ENCODE results near the gene GRIK5.
"Not testable (repeated sequence)": the region's sequence is repeated elsewhere in the genome, so short reads cannot be mapped to it uniquely, and the experiment has no call there.

GRIK5 gene
- 0 to 0.54 (median 0.25) reads per million in 4 donors for total RNA-seq

DNA sequence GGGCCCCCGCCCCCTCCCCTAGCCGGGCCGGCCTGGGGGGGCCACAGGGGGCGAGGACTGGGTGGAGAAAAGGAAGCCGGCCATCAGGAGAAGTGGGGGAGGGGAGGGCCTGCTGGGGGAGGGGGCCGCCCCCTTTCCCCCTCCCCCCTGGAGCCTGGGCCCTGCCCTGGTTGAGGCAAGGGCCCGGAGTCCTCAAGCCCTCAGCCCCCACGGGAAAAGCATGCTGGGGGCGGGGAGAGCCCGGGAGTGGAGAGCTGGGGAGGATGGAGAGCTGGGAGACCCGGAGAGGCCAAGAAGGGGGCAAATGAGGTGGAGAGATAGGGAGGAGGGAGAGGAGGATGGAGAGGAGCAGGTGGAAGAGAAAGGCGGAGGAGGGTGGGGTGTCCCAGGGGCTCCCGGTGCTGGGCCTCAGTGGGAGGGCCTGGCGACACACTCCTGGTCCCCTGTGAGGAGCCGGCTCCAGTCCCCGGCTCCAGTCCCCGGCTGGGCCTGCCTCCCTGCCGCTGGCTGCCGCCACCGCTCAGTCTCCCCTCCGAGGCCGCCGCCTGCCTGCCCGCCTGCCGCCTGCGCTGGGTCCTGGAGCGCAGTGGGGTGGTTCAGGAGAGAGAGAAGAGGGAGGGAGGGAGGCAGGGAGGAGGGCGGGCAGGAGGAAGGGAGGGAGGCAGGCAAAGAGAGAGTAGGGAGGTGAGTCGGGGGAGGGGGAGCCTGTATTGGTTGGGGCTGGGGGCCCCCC is at the start of gene GRIK5:
Gene GRIK5, minus strand, starts transcription at position 588 of the 733 bp plus-strand sequence. CDS start 4,436 bp downstream, outside the sequence.
- DNase-seq, result no peak

DNA sequence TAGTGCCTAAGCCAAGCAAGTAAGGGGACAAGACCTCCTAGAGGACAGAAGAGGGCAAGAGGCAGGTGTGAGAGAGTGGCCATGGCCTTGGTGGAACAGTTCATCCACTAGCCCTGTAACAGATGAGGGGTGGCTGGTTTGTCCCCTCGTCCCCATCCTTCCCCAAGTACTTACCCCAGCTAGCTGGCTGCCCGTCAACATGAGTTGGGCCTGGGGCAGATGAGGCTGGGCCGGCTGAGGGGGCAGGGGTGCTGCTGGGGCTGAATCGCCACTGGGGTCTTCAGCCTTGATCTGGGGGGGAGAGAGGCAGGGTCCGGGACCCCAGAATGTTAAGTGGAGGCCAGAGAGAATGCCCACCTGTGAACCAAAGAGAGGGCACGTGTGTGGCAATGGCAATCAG is 47.1 kb upstream of the GRIK5 start:
- DNase-seq, result no peak

DNA sequence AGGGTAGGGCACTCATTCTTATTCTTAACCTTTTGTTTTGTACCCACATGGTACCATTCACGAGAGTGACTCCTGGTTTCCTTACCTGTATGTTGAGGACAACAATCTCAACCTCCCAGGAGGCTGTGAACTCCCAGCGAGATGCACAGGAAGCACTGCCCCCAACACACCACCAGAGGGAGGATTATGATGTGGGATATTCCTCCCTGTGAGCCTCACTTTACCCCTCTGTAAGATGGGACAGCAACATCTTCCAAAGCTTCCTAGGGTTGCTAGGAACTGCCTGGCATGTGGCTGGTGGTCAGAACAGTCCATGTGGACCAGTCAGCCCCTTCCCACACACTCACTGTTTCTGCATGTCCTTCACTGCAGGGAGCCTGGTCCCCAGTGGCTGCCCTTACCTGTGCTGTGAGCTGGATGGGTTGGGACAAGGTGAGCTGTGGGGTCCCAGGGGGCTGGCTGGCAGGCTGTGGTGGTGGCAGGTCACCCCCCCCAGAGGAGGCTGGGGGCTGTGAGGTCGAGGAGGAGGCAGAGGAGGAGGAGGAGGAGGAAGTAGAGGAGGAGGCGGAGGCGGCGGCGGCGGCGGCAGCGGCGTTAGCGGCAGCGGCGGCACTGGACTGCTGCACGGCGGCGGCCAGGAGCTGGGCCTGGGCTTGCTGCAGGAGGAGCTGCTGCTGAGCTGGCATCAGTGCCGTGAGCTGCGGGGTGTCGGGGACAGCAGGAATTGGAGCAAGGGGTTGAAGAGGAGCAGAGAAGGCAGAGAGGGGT is 46.5 kb upstream of the GRIK5 start:
- DNase-seq, result no peak

- DNase-seq, result no peak
Observed at GRCh38 chr19:42115705-42116104, 45.7 kb upstream of the GRIK5 start.

- no peak for DNase-seq
Observed at GRCh38 chr19:42115219-42115618, 45.2 kb upstream of the GRIK5 start.

DNA sequence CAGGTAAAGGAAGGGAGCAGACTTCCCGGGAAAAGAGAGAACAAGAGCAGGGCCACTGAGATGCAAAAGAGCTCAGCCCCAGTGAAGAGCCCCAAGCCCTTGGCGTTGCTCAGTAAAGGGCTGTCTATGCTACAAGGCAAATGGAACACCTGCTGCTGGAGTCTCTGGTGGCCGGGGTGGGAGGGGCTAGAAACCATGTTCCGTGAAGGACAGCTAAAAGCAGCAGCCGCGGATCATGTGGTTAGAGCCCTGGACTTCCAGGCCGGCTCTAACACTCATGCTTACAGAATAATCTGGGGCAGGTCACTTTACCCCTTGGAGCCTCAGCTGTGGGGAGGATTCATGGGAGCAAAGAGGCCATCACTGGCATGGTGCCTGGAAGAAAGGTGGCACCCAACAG is 44.4 kb upstream of the GRIK5 start:
- DNase-seq, result no peak

GRCh38 chr19:42113641-42114348 is 43.8 kb upstream of the GRIK5 start:
- DNase-seq, result no peak

DNA sequence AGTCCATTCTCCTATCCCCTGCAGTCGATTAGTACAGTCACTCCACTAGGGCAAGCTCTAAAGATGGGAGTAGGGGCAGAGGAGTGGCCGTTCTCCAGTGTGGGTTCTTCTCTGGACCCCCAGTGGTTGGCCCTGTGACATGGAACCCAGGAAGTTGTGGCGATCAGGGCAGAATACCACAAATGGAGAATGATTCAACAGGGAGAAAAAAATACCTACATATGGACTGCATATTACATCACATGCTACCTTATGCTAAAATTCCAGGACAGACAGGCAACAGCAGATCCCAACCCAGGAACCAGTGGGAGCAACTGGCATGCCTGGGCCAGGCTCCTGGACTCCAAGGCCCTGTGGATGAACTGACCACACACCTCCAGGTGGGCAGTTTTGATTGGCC is 41.8 kb upstream of the GRIK5 start:
- no peak for DNase-seq

GRCh38 chr19:42111384-42111783 is 41.4 kb upstream of the GRIK5 start:
- no peak for DNase-seq

DNA sequence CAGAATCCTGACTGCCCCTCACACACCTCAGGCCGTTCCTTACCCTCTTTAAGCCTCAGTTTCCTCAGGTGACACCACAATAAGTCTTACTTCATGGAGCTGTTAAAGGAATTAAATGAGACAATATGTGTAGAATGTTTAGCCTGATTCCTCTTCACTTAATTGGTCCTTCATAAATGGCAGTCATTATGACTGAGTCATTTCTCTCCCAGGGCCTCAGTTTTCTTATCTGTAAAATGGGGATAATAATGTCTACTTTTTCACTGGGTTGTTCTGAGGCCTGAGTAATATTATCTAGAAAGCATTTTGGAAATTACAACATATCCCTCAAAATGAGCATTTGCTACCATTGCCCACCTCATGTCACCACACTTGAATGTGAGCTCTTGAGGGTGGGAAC is 40.7 kb upstream of the GRIK5 start:
- DNase-seq, result no peak

DNA sequence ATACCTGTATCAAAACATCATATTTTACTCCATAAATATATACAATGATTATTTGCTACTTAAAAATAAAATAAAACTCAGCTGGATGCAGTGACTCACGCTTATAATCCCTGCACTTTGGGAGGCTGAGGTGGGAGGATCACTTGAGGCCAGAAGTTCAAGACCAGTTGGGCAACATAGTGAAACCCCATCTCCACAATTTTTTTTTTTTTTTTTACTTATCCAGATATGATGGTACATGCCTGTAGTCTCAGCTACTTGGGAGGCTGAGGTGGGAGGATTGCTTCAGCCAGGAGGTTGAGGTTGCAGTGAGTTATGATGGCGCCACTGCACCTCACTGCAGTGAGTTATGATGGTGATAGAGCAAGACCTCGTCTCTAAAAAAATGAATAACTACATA is 39.9 kb upstream of the GRIK5 start:
- no peak for DNase-seq

- DNase-seq, result peak; percentile 71 to 88 (median 84)
Observed at GRCh38 chr19:42108527-42109389, 38.8 kb upstream of the GRIK5 start.

DNA sequence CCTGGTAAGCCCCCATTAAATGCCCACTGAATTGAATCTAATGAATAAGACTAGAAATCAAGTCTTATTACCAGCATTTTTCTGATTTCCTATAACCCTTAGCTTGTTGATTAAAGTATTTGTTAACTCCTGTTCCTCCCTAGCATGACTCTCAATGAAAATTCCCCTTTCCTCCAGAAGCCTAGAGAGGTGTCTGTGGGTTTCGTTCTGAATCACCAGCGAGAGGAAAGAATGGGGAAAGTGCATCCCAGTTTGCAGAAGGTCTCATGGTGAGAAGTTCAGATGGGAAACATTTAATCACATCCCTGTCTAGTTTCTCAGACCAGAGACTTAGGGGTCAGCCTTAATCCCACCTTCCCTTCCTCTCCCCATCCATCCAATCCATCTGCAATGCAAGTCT is 35.4 kb upstream of the GRIK5 start:
- DNase-seq, result no peak

- DNase-seq, result no peak
Observed at GRCh38 chr19:42102877-42103276, 32.9 kb upstream of the GRIK5 start.

DNA sequence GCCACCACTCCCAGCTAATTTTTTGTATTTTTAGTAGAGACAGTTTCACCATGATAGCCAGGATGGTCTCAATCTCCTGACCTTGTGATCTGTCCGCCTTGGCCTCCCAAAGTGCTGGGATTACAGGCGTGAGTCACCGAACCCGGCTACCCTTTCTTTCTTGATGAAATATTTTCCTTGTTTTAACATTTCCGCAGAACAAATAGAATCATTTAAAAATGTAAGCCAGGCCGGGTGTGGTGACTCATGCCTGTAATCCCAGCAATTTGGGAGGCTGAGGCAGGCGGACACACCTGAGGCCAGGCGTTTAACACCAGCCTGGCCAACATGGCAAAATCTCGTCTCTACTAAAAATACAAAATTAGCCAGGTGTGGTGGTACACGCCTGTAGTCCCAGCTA is 30.2 kb upstream of the GRIK5 start:
- DNase-seq, result not testable (repeated sequence)

GRCh38 chr19:42099336-42099925 is 29.4 kb upstream of the GRIK5 start:
- no peak for DNase-seq

GRCh38 chr19:42098781-42099180 is 28.8 kb upstream of the GRIK5 start:
- DNase-seq, result no peak

GRCh38 chr19:42097461-42097860 is 27.5 kb upstream of the GRIK5 start:
- no peak for DNase-seq

DNA sequence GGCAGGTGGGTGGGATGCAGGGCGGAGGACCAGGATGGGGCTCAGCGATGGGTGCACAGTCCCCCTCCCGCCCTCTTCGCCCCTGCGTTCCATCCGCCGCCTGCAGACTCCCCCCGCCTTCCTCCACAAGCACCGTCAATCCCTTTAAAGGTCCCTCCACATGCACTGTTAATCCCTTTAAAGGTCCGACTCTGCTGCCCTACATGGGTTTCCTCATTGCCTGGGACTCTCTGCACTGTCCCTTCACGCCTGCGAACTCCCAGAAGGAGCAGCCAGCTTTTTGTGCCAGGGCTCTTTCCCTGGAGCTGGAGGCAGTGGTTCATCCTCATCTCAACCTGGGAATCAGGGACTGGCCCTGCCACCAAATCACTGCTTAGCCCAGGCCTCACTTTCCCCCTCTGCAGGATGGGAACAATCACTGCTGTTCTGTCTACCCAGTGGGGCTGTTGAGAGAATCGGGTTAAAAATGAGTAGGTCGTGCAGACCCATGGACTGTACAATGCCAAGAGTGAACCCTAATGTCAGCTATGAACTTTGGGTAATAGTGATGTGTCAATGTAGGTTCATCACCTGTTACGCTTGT is 26.3 kb upstream of the GRIK5 start:
- no peak for DNase-seq

DNA sequence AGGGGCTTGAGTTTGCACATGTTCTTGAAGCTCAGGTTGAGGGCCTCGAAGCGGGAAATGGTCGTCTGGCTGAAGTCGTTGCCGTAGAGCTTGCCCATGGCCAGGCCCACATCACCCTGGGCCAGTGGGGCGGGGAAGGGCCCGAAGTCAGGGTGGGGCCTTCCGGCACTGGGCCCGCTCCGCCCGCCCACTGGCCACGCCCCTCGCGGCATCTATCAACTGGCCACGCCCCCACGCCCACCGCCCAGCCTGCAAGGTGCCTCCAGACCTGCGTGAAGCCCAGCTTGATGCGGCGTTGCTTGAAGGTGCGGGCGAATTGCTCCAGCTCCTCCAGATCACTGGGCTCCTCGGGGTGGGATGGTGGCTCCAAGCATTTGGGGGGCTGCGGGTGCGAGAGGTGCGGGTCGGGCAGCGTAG is 25.8 kb upstream of the GRIK5 start:
- no peak for DNase-seq

DNA sequence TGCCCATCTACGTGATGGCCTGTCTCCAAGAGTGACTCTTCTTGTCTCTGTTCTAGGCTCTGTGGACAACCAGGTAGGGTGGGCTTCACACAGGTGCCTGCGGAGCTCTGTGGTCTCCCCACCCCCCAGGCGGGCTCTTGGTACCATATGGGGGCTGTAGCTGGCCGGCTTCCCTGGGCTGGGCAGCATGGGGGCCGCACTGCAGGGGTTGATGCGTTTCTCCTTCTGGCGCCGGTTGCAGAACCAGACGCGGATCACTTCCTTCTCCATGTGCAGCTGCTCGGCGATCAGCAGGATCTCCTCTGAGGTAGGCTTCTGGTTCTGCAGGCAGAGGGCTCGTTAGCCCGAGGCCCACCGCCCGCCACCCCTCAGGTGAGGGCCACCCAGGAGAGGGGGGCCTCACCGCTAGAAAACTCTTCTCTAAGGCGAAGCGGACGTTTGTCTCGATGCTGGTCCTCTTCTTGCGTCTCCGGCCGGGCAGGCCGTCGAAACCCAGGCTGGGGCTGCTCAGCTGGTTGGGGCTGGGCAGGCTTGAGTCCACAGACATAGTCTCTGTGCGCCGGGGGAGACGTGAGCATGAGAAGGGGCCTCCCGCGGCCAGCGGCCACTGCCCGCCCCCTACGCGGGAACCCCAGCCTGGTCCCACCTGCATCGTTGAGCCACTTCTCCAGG is 25.3 kb upstream of the GRIK5 start:
- DNase-seq, result no peak

Data from T-helper 1 cell (primary cell).